HEK293 (cell line): ENCODE measurements around the gene MT1HL1.
A peak's percentile ranks its signal among the peaks of the same experiment; 100 is the strongest.

Experiments used
- BCL11A ChIP-seq: fragments of 450-650 bp; formaldehyde crosslinking; IDR thresholded peaks from 2 replicates; pipeline ENCODE4 v1.5.1; 2016; ENCODE audit warnings: low read depth, missing biosample characterization, missing genetic modification characterization
- GLIS2 ChIP-seq: fragments of 450-650 bp; formaldehyde crosslinking; IDR thresholded peaks from 2 replicates; pipeline ENCODE4 v1.5.1; 2016; ENCODE audit warnings: missing biosample characterization, missing genetic modification characterization
- KLF1 ChIP-seq: fragments of 450-650 bp; formaldehyde crosslinking; IDR thresholded peaks from 2 replicates; pipeline ENCODE4 v1.5.1; 2016; ENCODE audit warnings: missing biosample characterization, missing genetic modification characterization
- KLF10 ChIP-seq: fragments of 450-650 bp; IDR thresholded peaks from 2 replicates; pipeline ENCODE4 v1.5.1; 2018; ENCODE audit warnings: missing biosample characterization, mild to moderate bottlenecking, missing genetic modification characterization
- MYNN ChIP-seq: fragments of 450-650 bp; formaldehyde crosslinking; IDR thresholded peaks from 2 replicates; pipeline ENCODE4 v1.5.1; 2016; ENCODE audit warnings: missing biosample characterization, missing genetic modification characterization, borderline replicate concordance
- MZF1 ChIP-seq: fragments of 450-650 bp; formaldehyde crosslinking; IDR thresholded peaks from 2 replicates; pipeline ENCODE4 v1.5.1; 2017; ENCODE audit warnings: missing biosample characterization, missing genetic modification characterization, borderline replicate concordance
- RBAK ChIP-seq: fragments of 450-650 bp; formaldehyde crosslinking; IDR thresholded peaks from 2 replicates; pipeline ENCODE4 v1.5.1; 2016; ENCODE audit warnings: missing biosample characterization, missing genetic modification characterization
- SP3 ChIP-seq: fragments of 450-650 bp; formaldehyde crosslinking; IDR thresholded peaks from 2 replicates; pipeline ENCODE4 v1.5.1; 2016; ENCODE audit warnings: missing biosample characterization, missing genetic modification characterization
- SP7 ChIP-seq: fragments of 450-650 bp; formaldehyde crosslinking; IDR thresholded peaks from 2 replicates; pipeline ENCODE4 v1.5.1; 2016; ENCODE audit warnings: missing biosample characterization, missing genetic modification characterization
- ZBTB7A ChIP-seq: fragments of 450-650 bp; formaldehyde crosslinking; IDR thresholded peaks from 2 replicates; pipeline ENCODE4 v1.5.1; 2016; ENCODE audit warnings: low read depth, missing biosample characterization, missing genetic modification characterization
- ZFHX2 ChIP-seq: fragments of 450-650 bp; formaldehyde crosslinking; conservative IDR thresholded peaks from 2 replicates; pipeline ENCODE4 v1.5.1; 2016; ENCODE audit warnings: missing biosample characterization, missing genetic modification characterization
- ZFP3 ChIP-seq: fragments of 450-650 bp; formaldehyde crosslinking; IDR thresholded peaks from 2 replicates; pipeline ENCODE4 v1.5.1; 2016; ENCODE audit warnings: low read depth, missing biosample characterization, missing genetic modification characterization
- ZNF132 ChIP-seq: fragments of 450-650 bp; formaldehyde crosslinking; IDR thresholded peaks from 2 replicates; pipeline ENCODE4 v1.5.1; 2017; ENCODE audit warnings: missing biosample characterization, missing genetic modification characterization, borderline replicate concordance
- ZNF133 ChIP-seq: fragments of 450-650 bp; formaldehyde crosslinking; IDR thresholded peaks from 2 replicates; pipeline ENCODE4 v1.5.1; 2016; ENCODE audit warnings: missing biosample characterization, missing genetic modification characterization
- ZNF175 ChIP-seq: fragments of 450-650 bp; formaldehyde crosslinking; IDR thresholded peaks from 2 replicates; pipeline ENCODE4 v1.5.1; 2016; ENCODE audit warnings: missing biosample characterization, missing genetic modification characterization
- ZNF214 ChIP-seq: fragments of 450-650 bp; formaldehyde crosslinking; IDR thresholded peaks from 2 replicates; pipeline ENCODE4 v1.5.1; 2017; ENCODE audit warnings: missing biosample characterization, mild to moderate bottlenecking, missing genetic modification characterization, borderline replicate concordance
- ZNF239 ChIP-seq: fragments of 450-650 bp; formaldehyde crosslinking; IDR thresholded peaks from 2 replicates; pipeline ENCODE4 v1.5.1; 2016; ENCODE audit warnings: missing biosample characterization, missing genetic modification characterization
- ZNF24 ChIP-seq: fragments of 450-650 bp; formaldehyde crosslinking; IDR thresholded peaks from 2 replicates; pipeline ENCODE4 v1.5.1; 2016; ENCODE audit warnings: missing biosample characterization, missing genetic modification characterization
- ZNF292 ChIP-seq: fragments of 450-650 bp; formaldehyde crosslinking; IDR thresholded peaks from 2 replicates; pipeline ENCODE4 v1.5.1; 2016; ENCODE audit warnings: low read depth, missing biosample characterization, missing genetic modification characterization, borderline replicate concordance
- ZNF335 ChIP-seq: fragments of 450-650 bp; formaldehyde crosslinking; conservative IDR thresholded peaks from 2 replicates; pipeline ENCODE4 v1.5.1; 2016; ENCODE audit warnings: missing biosample characterization, missing genetic modification characterization
- ZNF501 ChIP-seq: fragments of 450-650 bp; formaldehyde crosslinking; IDR thresholded peaks from 2 replicates; pipeline ENCODE4 v1.5.1; 2016; ENCODE audit warnings: missing biosample characterization, missing genetic modification characterization
- ZNF530 ChIP-seq: fragments of 450-650 bp; formaldehyde crosslinking; IDR thresholded peaks from 2 replicates; pipeline ENCODE4 v1.5.1; 2016; ENCODE audit warnings: low read depth, missing biosample characterization, missing genetic modification characterization
- ZNF544 ChIP-seq: fragments of 450-650 bp; formaldehyde crosslinking; IDR thresholded peaks from 2 replicates; pipeline ENCODE4 v1.5.0; 2017; ENCODE audit warnings: missing biosample characterization, missing genetic modification characterization
- ZNF548 ChIP-seq: fragments of 450-650 bp; formaldehyde crosslinking; IDR thresholded peaks from 2 replicates; pipeline ENCODE4 v1.5.1; 2016; ENCODE audit warnings: missing biosample characterization, missing genetic modification characterization
- ZNF571 ChIP-seq: fragments of 450-650 bp; formaldehyde crosslinking; IDR thresholded peaks from 2 replicates; pipeline ENCODE4 v1.5.0; 2017; ENCODE audit warnings: missing biosample characterization, missing genetic modification characterization
- ZNF600 ChIP-seq: fragments of 450-650 bp; formaldehyde crosslinking; IDR thresholded peaks from 2 replicates; pipeline ENCODE4 v1.5.1; 2016; ENCODE audit warnings: missing biosample characterization, missing genetic modification characterization
- ZNF621 ChIP-seq: fragments of 450-650 bp; formaldehyde crosslinking; IDR thresholded peaks from 2 replicates; pipeline ENCODE4 v1.5.1; 2017; ENCODE audit warnings: missing biosample characterization, missing genetic modification characterization
- ZNF785 ChIP-seq: fragments of 450-650 bp; formaldehyde crosslinking; IDR thresholded peaks from 2 replicates; pipeline ENCODE4 v1.5.1; 2016; ENCODE audit warnings: missing biosample characterization, missing genetic modification characterization
- ZNF792 ChIP-seq: fragments of 450-650 bp; formaldehyde crosslinking; IDR thresholded peaks from 2 replicates; pipeline ENCODE4 v1.5.1; 2016; ENCODE audit warnings: missing biosample characterization, missing genetic modification characterization
- TF ChIP-seq, protein P1 (sequence below): fragments of 450-650 bp; formaldehyde crosslinking; IDR thresholded peaks from 2 replicates; pipeline ENCODE4 v1.5.1; 2016; ENCODE audit warnings: missing biosample characterization, missing genetic modification characterization
- TF ChIP-seq, protein P2 (sequence below): fragments of 450-650 bp; formaldehyde crosslinking; IDR thresholded peaks from 2 replicates; pipeline ENCODE4 v1.5.1; 2016; ENCODE audit warnings: missing biosample characterization, missing genetic modification characterization
- TF ChIP-seq, protein P3 (sequence below): fragments of 450-650 bp; formaldehyde crosslinking; IDR thresholded peaks from 2 replicates; pipeline ENCODE4 v1.5.1; 2017; ENCODE audit warnings: missing biosample characterization, mild to moderate bottlenecking, missing genetic modification characterization, moderate library complexity
- TF ChIP-seq, protein P4 (sequence below): fragments of 450-650 bp; formaldehyde crosslinking; IDR thresholded peaks from 2 replicates; pipeline ENCODE4 v1.5.1; 2016; ENCODE audit warnings: missing biosample characterization, missing genetic modification characterization

The MT1HL1 gene

DNA sequence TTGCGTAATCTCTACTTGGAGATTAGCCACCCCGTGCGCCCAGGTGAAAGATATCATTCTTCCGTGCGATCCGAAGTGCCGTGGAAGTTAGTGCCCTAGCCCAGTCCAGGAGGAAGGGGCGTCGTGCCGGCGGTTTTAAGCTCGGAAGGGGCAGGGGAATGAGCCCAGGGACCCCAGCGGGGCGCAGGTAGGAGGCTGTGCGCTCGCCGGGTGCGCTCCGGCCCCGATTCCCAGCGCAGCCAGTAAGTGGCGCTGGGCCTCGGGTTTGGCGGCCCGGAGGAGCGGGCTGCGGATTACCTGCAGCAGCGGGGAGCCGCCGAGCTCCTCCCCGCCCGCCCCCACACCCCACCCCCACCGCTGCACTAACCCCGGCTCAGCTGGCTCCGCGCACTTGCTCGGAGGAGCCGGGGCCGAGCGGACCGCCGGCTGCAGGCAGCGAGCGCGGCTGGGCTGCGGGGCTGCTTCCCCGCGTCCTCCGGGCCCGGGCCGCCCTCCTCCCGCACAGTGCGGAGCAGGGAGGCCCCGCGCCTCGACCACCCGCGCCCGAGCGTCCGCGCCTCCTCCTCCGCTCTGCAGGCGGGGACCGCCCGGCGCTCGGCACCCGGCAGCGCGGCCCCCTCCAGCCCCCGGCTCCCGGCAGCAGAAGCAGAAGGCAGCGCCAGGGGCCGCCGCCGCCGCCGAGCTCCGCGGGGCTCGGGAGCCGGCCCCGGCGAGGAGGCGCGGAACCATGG is 37.7 kb upstream of the MT1HL1 start, which contains the start of gene RYR2 (continued):
- no peak for TF ChIP-seq ZNF132 (tag by site-specific recombination)
- no peak for TF ChIP-seq ZNF785
- peak; percentile 78 for TF ChIP-seq SP7 (tag by site-specific recombination)
- peak; percentile 73 for TF ChIP-seq GLIS2 (tag by site-specific recombination)
- TF ChIP-seq BCL11A (tag by site-specific recombination): peak; percentile 35; the same call in 1 of the 2 replicates
- TF ChIP-seq, protein P1, sequence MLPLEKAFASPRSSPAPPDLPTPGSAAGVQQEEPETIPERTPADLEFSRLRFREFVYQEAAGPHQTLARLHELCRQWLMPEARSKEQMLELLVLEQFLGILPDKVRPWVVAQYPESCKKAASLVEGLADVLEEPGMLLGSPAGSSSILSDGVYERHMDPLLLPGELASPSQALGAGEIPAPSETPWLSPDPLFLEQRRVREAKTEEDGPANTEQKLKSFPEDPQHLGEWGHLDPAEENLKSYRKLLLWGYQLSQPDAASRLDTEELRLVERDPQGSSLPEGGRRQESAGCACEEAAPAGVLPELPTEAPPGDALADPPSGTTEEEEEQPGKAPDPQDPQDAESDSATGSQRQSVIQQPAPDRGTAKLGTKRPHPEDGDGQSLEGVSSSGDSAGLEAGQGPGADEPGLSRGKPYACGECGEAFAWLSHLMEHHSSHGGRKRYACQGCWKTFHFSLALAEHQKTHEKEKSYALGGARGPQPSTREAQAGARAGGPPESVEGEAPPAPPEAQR (tag by site-specific recombination): no peak
- no peak for TF ChIP-seq ZNF548 (tag by site-specific recombination)
- no peak for TF ChIP-seq ZNF530 (tag by site-specific recombination)
- TF ChIP-seq ZNF292 (tag by site-specific recombination): no peak
- TF ChIP-seq ZNF175 (tag by site-specific recombination): no peak
- TF ChIP-seq MZF1 (tag by site-specific recombination): no peak
- peak; percentile 64 for TF ChIP-seq ZNF335 (tag by site-specific recombination)
- no peak for TF ChIP-seq KLF10 (tag by site-specific recombination)
- peak; percentile 58; the same call in 1 of the 2 replicates for TF ChIP-seq ZNF600
- TF ChIP-seq, protein P2, sequence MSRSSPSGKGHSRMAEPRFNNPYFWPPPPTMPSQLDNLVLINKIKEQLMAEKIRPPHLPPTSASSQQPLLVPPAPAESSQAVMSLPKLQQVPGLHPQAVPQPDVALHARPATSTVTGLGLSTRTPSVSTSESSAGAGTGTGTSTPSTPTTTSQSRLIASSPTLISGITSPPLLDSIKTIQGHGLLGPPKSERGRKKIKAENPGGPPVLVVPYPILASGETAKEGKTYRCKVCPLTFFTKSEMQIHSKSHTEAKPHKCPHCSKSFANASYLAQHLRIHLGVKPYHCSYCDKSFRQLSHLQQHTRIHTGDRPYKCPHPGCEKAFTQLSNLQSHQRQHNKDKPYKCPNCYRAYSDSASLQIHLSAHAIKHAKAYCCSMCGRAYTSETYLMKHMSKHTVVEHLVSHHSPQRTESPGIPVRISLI (tag by site-specific recombination): no peak
- peak; percentile 82 for TF ChIP-seq ZNF24 (tag by site-specific recombination)
- TF ChIP-seq ZNF214 (tag by site-specific recombination): peak; percentile 27; the same call in 1 of the 2 replicates
- peak; percentile 25; the same call in 1 of the 2 replicates for TF ChIP-seq ZNF792
- TF ChIP-seq ZNF621: no peak
- TF ChIP-seq, protein P3, sequence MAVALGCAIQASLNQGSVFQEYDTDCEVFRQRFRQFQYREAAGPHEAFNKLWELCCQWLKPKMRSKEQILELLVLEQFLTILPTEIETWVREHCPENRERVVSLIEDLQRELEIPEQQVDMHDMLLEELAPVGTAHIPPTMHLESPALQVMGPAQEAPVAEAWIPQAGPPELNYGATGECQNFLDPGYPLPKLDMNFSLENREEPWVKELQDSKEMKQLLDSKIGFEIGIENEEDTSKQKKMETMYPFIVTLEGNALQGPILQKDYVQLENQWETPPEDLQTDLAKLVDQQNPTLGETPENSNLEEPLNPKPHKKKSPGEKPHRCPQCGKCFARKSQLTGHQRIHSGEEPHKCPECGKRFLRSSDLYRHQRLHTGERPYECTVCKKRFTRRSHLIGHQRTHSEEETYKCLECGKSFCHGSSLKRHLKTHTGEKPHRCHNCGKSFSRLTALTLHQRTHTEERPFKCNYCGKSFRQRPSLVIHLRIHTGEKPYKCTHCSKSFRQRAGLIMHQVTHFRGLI (tag by site-specific recombination): no peak
- peak; percentile 43; the same call in 1 of the 2 replicates for TF ChIP-seq ZNF501 (tag by site-specific recombination)
- no peak for TF ChIP-seq RBAK
- TF ChIP-seq ZFHX2 (tag by site-specific recombination): 0 out of 2 replicates have a peak, but pooled peaks have one; percentile 8
- TF ChIP-seq, protein P4, sequence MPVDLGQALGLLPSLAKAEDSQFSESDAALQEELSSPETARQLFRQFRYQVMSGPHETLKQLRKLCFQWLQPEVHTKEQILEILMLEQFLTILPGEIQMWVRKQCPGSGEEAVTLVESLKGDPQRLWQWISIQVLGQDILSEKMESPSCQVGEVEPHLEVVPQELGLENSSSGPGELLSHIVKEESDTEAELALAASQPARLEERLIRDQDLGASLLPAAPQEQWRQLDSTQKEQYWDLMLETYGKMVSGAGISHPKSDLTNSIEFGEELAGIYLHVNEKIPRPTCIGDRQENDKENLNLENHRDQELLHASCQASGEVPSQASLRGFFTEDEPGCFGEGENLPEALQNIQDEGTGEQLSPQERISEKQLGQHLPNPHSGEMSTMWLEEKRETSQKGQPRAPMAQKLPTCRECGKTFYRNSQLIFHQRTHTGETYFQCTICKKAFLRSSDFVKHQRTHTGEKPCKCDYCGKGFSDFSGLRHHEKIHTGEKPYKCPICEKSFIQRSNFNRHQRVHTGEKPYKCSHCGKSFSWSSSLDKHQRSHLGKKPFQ (tag by site-specific recombination): no peak
- TF ChIP-seq SP3 (tag by site-specific recombination): peak; percentile 58
- TF ChIP-seq ZNF544: no peak
- TF ChIP-seq MYNN (tag by site-specific recombination): no peak
- no peak for TF ChIP-seq ZNF571 (tag by site-specific recombination)
- TF ChIP-seq ZNF133 (tag by site-specific recombination): no peak
- TF ChIP-seq ZFP3: no peak
- no peak for TF ChIP-seq KLF1
- TF ChIP-seq ZNF239: no peak
- TF ChIP-seq ZBTB7A (tag by site-specific recombination): peak; percentile 91
